ENCODE data around the gene SBF2.

The SBF2 gene

GRCh38 chr11:9838229-9838628 is 455.8 kb downstream of the SBF2 start:
- DNase-seq: no peak

- DNase-seq: no peak
These were observed 459.7 kb downstream of the SBF2 start for GRCh38 chr11:9834291-9834690.

- DNase-seq: peak; percentile 27
These were observed 462.9 kb downstream of the SBF2 start for GRCh38 chr11:9831122-9831521.

GRCh38 chr11:9827708-9828107 is 466.3 kb downstream of the SBF2 start:
- DNase-seq: no peak

GRCh38 chr11:9826390-9826789 is 467.6 kb downstream of the SBF2 start:
- no peak for DNase-seq

GRCh38 chr11:9825895-9826294 is 468.1 kb downstream of the SBF2 start:
- DNase-seq: no peak

- no peak for DNase-seq
These were observed 468.7 kb downstream of the SBF2 start for GRCh38 chr11:9825315-9825714.

GRCh38 chr11:9823887-9824385 is 470.1 kb downstream of the SBF2 start:
- no peak for DNase-seq

GRCh38 chr11:9823439-9823838 is 470.6 kb downstream of the SBF2 start:
- DNase-seq: no peak

- no peak for DNase-seq
These were observed 472.8 kb downstream of the SBF2 start for GRCh38 chr11:9821008-9821752.

GRCh38 chr11:9820260-9820659 is 473.8 kb downstream of the SBF2 start:
- no peak for DNase-seq

- DNase-seq: no peak
These were observed 476.8 kb downstream of the SBF2 start for GRCh38 chr11:9817191-9817590.

GRCh38 chr11:9815486-9816136 is 478.4 kb downstream of the SBF2 start:
- no peak for DNase-seq

GRCh38 chr11:9814108-9814507 is 479.9 kb downstream of the SBF2 start:
- no peak for DNase-seq

- no peak for DNase-seq
These were observed 485.1 kb downstream of the SBF2 start for GRCh38 chr11:9808943-9809342.

GRCh38 chr11:9806946-9807687 is 486.9 kb downstream of the SBF2 start:
- DNase-seq: no peak

GRCh38 chr11:9804419-9804902 is 489.6 kb downstream of the SBF2 start:
- no peak for DNase-seq

- DNase-seq: no peak
These were observed 490.2 kb downstream of the SBF2 start for GRCh38 chr11:9803685-9804418.

GRCh38 chr11:9802291-9802861 is 491.6 kb downstream of the SBF2 start:
- no peak for DNase-seq

- no peak for DNase-seq
These were observed 494.1 kb downstream of the SBF2 start for GRCh38 chr11:9799886-9800285.

GRCh38 chr11:9797300-9797699 is 496.7 kb downstream of the SBF2 start:
- DNase-seq: no peak

- no peak for DNase-seq
These were observed 497.2 kb downstream of the SBF2 start for GRCh38 chr11:9796854-9797253.

- no peak for DNase-seq
These were observed 497.8 kb downstream of the SBF2 start for GRCh38 chr11:9796266-9796665.
